GM21526 (cell line): ENCODE measurements around the gene GRIN1.
A peak's percentile ranks its signal among the peaks of the same experiment; 100 is the strongest.

Source experiments
- ATAC-seq: cut with Tn5 transposase; IDR thresholded peaks from one replicate; pipeline ENCODE4 v1.9.1; 2021; ENCODE audit warnings: moderate library complexity; ENCODE audit not compliant: unreplicated experiment, low FRiP score

The GRIN1 gene

DNA sequence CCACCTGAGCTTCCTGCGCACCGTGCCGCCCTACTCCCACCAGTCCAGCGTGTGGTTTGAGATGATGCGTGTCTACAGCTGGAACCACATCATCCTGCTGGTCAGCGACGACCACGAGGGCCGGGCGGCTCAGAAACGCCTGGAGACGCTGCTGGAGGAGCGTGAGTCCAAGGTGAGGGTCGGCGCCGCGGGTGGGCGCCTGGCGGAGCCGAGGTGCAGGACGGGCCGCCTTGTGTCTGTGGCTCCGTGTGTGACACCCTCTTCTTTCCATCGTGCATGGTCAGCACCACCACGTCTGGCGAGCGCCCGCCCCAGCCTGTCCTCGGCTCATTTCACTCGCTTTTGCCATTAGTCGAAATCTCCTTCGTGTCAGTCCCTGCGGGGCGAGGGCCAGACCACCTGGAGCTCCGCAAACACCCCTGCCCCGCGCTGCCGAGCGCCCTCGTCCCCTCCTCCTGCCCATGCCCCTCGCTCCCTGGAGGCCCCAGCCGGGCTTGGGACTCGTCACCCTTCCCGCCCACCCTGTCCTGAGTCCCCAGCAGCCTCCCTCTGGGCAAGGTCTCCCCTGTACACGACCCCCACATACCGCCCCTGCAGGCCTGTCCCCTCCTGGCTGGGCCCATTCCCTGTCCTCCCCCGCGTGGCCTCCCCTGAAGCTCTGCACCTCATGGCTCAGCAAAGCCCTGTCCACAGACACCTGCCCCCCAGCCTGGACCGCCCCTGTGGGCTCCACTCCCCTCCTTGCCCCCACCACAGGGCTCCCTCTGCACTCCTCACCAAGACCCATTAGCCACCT, 7.0 kb downstream of the GRIN1 start:
- ATAC-seq: no peak

DNA sequence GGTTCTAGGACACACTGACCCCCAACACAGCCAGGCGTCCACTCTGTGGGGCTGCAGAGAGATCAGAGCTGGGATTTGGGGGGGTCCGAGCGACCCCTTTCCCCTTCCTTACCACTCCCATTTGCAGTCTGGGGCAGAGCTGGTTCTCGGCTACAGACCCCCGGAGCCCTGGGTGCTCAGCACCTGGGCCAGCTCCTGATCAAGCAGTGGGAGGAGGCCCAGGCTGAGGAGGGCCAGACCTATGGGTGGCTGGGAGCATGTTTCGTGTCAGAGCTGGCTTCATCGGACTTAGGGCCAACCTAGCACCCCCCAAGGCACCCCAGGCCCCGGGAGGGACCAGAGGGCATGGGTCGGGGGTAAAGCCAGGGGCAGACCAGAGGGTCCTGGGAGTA, 7.6 kb downstream of the GRIN1 start:
- ATAC-seq: no peak

DNA sequence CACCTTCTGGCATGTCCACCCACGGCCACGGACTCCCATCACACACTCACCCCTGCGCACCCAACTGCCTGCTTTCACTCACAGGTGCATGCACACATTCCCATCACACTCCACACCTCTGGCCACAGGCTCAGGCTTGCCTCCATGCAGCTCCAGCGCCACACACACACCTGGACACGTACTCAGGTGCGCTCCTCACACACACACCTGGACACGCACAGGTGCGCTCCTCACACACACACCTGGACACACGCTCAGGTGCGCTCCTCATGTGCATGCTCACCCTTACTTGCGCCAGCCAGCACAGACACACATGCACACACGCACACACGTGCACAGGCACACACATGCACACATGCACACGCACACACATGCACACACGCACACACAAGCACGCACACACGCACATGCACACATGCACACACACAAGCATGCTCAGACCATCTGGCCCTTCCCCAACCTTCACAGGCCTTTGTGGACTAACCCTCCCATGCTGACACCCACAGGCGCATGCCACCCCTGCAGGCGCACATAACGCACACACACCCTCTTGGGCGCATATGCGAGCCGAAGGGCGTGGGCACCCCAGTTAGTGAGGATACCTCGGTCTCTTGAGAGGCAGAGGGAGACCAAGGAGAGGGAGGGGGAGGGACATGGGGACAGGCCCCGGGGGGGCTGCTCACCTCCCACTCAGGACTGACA, 8.3 kb downstream of the GRIN1 start:
- ATAC-seq: no peak

DNA sequence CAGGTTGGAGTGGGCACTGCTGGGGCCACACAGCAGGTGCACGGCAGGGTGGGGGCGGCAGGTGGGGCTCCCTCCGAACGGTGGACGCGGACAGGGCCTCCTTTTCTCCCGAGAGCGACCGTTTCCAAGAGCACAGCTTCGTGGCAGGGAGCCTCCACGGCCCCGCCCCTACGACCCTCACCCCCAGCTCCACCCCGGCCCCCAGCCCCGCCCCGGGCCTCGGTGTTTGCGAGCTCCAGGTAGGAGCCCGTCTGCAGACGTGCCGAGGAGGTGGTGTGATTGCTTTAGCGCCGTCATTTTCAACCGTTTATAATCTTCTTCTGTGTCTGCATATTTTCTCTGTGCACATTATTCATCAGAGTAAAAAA, 8.8 kb downstream of the GRIN1 start:
- no peak for ATAC-seq

DNA sequence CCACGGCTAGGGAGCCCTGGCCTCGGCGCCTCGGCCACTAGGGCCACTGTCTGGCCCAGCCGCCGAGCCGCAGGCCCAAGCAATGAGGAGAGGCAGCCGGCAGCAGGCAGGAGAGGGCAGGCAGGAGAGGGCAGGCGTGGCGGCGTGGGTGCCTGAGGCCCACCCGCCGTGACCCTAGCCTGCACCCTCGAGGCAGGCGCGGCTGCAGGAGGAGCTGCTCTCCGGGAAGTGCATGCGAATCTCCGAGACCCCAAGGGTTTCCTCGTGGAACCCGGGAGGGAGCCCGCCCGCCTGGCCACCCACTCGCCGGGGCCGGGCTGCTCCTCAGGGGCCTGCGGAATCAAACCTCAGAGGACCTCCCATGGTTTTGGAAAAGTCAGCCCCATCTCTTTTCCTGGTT, 9.3 kb downstream of the GRIN1 start:
- ATAC-seq: no peak

DNA sequence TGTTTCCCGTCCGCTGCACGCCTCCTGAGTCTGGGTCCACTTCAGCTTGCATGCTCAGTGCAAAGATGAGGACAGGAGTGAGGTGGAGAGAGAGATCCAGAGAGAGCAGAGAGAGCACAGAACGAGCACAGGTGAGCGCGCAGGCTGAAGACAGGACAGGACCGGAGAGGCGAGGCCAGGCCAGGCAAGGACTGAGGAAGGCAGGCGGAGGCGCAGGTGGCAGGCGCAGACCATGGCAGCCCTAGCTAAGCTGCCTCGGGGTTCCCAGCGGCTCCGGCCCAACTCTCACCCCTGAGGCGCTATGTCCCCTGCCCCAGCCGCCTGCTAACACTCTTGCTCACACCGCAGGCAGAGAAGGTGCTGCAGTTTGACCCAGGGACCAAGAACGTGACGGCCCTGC, 9.7 kb downstream of the GRIN1 start:
- no peak for ATAC-seq

DNA sequence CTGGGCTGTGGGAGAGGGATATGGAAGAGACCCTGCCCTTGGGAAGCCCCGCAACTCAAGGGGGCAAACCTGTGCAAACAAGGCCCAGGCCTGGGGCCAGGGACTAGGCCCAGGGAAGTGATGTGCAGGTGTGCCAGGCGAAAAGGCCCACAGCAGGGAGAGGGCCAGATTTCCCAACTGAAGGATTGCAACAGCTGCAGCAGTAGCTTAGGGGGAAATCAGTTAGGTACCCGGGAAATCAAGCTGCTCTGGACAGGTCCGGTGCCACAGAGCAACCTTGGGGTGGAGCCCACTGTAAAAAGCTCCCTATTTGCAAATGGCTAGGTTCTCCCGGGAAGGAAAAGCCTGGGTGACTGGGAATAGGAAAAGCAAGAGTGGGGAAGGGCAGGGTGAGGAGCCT, 10.4 kb downstream of the GRIN1 start:
- no peak for ATAC-seq

DNA sequence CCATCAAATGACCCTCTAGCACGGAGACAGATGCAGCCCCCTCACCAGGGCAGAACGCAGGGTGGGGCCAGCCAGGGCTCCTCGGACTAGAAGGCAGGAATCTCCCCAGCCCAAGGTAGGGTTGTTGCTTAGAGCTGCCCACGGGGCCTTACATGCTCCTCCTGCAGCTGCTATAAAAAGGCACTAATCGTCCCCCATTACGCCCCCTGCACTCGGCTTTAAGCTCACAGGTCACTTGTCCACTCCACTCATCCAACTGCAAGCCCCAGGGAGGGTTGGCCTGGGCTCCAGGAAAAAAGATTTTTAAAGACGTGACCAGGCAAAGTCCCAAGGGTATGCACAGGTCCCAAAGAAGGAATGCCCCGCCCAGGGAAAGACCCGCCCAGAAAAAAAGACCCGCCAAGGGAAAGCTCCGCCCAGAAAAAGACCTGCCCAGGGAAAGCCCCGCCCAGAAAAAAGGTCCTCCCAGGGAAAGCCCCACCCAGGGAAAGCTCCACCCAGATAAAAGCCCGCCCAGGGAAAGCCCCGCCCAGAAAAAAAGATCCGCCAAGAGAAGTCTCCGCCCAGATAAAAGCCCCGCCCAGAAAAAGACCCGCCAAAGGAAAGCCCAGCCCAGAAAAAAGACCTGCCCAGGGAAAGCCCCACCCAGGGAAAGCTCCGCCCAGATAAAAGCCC, 11.1 kb downstream of the GRIN1 start:
- no peak for ATAC-seq

DNA sequence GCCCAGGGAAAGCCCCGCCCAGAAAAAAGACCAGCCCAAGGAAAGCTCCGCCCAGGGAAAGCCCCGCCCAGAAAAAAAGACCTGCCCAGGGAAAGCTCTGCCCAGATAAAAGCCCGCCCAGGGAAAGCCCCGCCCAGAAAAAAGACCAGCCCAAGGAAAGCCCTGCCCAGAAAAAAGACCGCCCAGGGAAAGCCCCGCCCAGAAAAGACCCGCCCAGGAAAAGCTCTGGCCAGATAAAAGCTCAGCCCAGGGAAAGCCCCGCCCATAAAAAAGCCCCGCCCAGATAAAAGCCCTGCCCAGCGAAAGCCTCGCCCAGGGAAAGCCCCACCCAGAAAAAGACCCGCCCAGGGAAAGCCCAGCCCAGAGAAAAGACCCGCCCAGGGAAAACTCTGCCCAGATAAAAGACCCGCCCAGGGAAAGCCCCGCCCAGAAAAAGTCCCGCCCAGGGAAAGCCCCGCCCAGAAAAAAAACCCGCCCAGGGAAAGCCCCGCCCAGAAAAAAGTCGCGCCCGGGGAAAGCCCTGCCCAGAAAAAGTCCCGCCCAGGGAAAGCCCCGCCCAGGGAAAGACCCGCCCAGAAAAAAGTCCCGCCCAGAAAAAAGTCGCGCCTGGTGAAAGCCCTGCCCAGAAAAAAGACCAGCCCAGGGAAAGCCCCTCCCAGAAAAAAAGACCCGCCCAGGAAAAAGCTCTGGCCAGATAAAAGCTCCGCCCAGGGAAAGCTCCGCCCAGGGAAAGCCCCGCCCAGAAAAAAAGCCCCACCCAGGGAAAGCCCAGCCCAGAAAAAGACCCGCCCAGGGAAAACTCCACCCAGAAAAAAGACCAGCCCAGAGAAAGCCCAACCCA, 11.9 kb downstream of the GRIN1 start:
- ATAC-seq: peak; percentile 35

DNA sequence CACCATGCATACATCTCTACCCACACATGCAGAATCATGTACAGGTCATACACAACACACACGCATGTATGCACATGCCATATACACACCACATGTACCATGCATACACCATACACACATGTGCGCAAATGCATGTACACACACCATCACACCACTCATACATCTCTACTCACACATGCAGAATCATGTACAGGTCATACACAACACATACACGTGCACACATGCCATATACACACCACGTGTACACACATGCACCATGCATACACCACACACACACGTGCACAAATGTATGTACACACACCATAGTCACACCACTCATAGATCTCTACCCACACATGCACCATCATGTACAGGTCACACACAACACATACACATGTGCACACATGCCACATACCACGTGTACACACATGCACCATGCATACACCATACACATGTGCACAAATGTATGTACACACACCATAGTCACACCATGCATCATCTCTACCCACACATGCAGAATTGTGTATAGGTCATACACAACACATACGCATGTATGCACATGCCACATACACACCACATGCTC, 14.0 kb downstream of the GRIN1 start:
- ATAC-seq: no peak

DNA sequence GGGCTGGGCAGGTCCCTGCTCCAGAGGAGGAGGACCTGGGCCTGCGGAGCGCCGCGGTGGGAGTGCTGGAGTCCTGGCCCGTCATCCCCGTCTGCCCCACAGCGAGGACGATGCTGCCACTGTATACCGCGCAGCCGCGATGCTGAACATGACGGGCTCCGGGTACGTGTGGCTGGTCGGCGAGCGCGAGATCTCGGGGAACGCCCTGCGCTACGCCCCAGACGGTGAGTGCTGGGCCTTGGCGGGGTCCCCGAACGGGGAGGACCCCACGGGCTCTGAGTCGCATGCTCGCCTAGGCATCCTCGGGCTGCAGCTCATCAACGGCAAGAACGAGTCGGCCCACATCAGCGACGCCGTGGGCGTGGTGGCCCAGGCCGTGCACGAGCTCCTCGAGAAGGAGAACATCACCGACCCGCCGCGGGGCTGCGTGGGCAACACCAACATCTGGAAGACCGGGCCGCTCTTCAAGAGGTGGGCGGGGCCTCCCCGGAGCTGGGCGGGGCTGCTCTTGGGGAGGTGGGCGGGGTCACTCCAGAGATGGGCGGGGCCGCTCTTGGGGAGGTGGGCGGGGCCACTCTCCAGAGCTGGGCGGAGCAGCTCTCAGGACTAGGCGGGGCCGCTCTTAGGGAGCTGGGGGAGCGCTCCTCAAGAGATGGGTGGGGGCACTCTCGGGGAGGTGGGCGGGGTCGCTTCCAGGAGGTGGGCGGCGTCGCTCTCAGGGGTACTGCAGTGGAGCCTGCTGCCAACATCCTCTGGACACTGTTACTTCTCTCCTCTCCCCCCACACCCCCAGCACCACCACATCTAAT, 17.8 kb downstream of the GRIN1 start:
- ATAC-seq: no peak

DNA sequence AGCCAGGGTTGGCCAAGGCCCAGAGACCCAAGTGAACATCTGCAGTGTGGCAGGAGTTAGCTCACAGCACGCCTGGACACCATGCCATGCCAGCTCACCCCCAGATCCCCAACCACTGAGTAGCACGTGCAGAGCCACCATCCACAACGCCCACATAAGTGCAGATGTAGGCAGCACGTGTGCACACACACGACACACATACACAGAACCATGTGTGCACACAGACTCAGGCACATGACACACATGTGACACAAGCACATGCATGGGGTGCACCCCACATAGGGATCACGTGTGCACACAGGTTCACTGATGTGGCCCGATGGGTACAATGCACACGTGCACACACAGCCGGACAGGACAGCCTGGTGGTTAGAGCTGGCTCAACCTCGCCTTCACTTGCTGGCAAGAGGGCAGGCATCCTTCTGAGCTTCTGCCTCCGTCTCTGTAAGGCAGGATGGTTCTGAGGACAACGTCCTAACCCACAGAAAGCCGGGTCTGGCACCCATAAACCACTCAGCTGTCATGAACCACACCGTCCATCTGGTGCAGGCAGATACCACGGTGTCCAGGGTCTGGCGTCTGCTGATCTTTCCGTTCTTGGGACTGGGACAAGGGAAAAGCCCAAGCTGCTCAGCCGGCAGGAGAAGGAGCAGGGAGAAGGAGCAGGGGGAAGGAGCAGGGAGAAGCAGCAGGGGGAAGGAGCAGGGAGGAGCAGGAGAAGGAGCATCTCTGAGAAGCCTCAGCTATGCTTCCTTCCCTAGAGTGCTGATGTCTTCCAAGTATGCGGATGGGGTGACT, 18.9 kb downstream of the GRIN1 start:
- ATAC-seq: no peak

DNA sequence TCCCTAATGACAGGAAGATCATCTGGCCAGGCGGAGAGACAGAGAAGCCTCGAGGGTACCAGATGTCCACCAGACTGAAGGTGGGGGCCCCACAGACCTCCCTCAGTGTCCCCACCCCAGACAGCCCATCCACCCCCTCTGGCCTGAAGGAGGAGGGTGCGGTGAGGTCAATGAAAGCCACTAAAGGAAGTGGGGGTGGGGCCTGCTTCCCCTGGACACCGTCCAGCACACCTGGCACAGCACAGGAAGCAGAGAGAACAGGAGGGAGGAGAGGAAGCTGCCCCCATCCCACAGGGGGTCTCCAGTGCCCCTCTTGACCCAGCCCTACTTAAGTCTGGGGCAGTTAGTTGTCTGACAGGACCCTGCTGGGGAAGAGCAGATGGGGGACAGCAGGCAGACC, 19.7 kb downstream of the GRIN1 start:
- no peak for ATAC-seq

DNA sequence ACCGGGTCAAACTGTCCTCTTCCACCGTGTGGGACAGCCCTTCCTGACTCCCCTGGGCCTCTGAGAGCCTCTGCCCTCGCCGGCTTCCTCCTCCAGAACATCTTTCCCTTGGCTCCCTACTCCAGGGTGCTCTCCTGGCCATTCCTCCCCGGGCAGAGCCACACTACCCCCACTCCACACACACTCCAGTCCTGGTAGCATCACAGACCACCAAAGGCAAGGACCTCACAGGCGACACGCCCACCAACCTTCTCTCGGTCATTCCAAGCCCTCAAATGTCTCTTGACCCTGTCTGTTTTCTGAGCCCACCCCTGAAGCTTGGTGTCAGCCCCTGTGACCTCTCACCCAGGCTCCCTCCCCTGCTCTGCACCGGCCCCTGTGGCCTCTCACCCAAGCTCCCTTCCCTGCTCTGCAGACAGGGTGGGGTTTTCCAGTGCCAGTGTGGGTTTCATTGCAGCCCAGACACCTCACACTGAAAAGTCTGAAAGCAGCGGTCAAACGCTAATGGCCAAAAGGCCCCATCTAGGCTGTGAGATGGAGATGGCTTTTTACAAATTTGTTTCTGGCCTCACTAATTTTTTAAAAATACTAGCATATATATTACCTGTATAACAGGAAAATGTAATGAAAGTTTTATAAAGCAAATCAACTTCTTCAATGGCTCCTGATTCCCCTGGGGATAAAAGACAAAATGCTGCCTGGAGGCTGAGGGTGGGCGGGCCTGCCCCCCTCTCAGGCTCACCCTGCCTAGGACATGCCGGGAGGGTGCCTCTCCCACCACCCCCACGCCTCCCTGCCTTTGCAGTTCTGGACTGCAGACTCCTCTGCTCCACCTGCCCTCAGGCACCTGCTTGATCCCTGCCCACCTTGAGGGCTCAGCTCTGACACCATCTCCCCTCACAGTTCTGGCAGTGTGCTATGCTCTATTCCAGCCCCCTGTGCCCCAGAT, 20.4 kb downstream of the GRIN1 start:
- no peak for ATAC-seq

DNA sequence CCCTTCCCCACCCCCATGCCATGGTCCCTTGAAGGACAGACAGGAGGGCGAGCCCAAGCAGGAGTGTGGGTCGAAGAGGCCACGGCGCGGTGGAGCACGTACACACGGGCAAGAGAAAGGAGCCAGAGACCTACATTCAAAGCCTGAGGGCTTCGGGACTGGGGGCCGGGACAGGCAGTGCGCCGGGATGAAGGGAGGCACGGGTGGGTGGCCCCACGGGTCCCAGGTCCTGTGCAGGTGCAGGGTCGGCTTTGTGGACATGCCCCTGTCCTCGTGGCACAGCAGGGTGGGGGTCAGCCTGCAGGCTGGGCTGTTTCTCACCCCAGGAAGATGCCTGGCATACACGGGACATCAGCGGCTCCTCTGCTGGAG, 21.1 kb downstream of the GRIN1 start:
- no peak for ATAC-seq

DNA sequence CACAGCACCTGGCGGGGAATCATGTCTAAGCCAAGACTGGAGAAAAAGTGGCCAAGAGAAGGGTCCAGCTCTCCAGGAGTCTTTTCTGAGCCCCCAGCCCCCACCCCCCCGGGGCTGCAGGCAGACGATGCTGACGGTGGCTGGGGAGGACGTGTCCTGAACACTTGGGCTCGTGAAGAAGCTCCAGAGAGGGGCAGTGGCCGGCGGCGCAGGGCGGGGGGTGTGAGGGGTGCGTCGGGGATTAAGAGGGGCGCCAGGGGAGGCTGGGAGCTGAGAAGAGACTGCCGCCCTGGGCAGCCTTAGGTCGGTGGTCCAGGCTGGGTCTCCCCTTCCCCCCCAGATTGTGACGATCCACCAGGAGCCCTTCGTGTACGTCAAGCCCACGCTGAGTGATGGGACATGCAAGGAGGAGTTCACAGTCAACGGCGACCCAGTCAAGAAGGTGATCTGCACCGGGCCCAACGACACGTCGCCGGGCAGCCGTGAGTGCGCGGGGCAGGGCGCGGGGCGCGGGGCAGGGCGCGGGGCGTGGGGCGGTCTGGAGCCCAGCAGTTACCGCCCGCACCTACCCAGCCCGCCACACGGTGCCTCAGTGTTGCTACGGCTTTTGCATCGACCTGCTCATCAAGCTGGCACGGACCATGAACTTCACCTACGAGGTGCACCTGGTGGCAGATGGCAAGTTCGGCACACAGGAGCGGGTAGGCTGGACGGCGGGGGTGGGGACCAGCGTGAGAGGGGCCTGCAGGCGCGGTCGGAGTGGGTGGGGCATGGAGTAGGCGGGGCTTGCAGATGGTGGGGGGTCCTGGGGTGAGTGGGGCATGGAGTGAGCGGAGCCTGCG, 22.0 kb downstream of the GRIN1 start:
- no peak for ATAC-seq
